HepG2 (cell line): ENCODE measurements around the gene CDK10. TPM values are rescaled to one million over a fixed set of nuclear protein-coding genes. Genes with fewer than 3 reads are reported as not detected.

Experiments
- ARID5B ChIP-seq: IDR thresholded peaks from 2 replicates; pipeline ENCODE4 v1.4.0; 2020; ENCODE audit warnings: mild to moderate bottlenecking, missing genetic modification reagents
- FOXA1 ChIP-seq, 2 experiments: fragments of 450-650 bp in 1 of 2; sonication (generic) in 1 of 2; formaldehyde crosslinking in 1 of 2; IDR thresholded peaks; 2 replicates each; pipeline versions ENCODE4 v1.4.0 to v1.6.1; 2016 to 2020; ENCODE audit warnings: missing genetic modification reagents in 1 of 2
- GPBP1L1 ChIP-seq: sonication (generic); formaldehyde crosslinking; IDR thresholded peaks from 2 replicates; pipeline ENCODE4 v1.5.0; 2020; ENCODE audit warnings: mild to moderate bottlenecking, missing genetic modification reagents
- GTF2F1 ChIP-seq: fragments of 150-350 bp; IDR thresholded peaks from 2 replicates; pipeline ENCODE4 v1.6.1; 2014; ENCODE audit warnings: low read length
- HDAC2 ChIP-seq: sonication (generic); formaldehyde crosslinking; IDR thresholded peaks from 2 replicates; pipeline ENCODE4 v1.4.0; 2020; ENCODE audit warnings: missing genetic modification reagents
- KDM5B ChIP-seq: sonication (generic); formaldehyde crosslinking; IDR thresholded peaks from 2 replicates; pipeline ENCODE4 v1.4.0; 2020; ENCODE audit warnings: missing genetic modification reagents, mild to moderate bottlenecking, borderline replicate concordance
- MED8 ChIP-seq: sonication (generic); formaldehyde crosslinking; IDR thresholded peaks from 2 replicates; pipeline ENCODE4 v1.8.1; 2023; ENCODE audit warnings: mild to moderate bottlenecking, missing genetic modification reagents; ENCODE audit not compliant: insufficient replicate concordance
- NFATC3 ChIP-seq: sonication (generic); formaldehyde crosslinking; IDR thresholded peaks from 2 replicates; pipeline ENCODE4 v1.5.1; 2020; ENCODE audit warnings: mild to moderate bottlenecking, missing genetic modification reagents
- NONO ChIP-seq, 2 experiments: fragments of 450-650 bp in 1 of 2; sonication (generic) in 1 of 2; formaldehyde crosslinking in 1 of 2; IDR thresholded peaks in 1 of 2; conservative IDR thresholded peaks in 1 of 2; 2 replicates each; pipeline versions ENCODE4 v1.6.1 to v1.8.0; 2017 to 2022; ENCODE audit warnings: mild to moderate bottlenecking in 1 of 2, missing genetic modification reagents in 1 of 2, moderate library complexity in 1 of 2
- PPARG ChIP-seq: conservative IDR thresholded peaks from 2 replicates; pipeline ENCODE4 v1.6.1; 2016; ENCODE audit warnings: missing biosample characterization, missing genetic modification reagents
- ZFYVE20 ChIP-seq: sonication (generic); formaldehyde crosslinking; IDR thresholded peaks from 2 replicates; pipeline ENCODE4 v1.8.0; 2023; ENCODE audit warnings: low read depth, mild to moderate bottlenecking, moderate library complexity, missing genetic modification reagents, borderline replicate concordance
- ZNF605 ChIP-seq: sonication (generic); formaldehyde crosslinking; IDR thresholded peaks from 2 replicates; pipeline ENCODE4 v1.8.0; 2022; ENCODE audit warnings: mild to moderate bottlenecking, missing genetic modification reagents
- ZNF691 ChIP-seq: sonication (generic); formaldehyde crosslinking; IDR thresholded peaks from 2 replicates; pipeline ENCODE4 v1.4.0; 2020; ENCODE audit warnings: missing genetic modification reagents, low read depth, mild to moderate bottlenecking, borderline replicate concordance
- polyA plus RNA-seq, 8 experiments: library from polyadenylated mRNA; depleted of rRNA in 3 of 8; stranded (reverse) in 7 of 8; unstranded in 1 of 8; fragments of >200 nt; fragmentation: Illumina TruSeq in 4 of 8; extraction: Trizol in 4 of 8; gene quantifications; 2 replicates each; pipeline versions ENCODE4 v1.2.1 to v1.2.3, GENCODE V29; 2011 to 2016; ENCODE audit warnings: low read depth in 4 of 8, missing spikeins in 1 of 8, mixed read lengths in 1 of 8; ENCODE audit not compliant: insufficient read depth in 1 of 8
- total RNA-seq, 5 experiments: library from RNA; depleted of rRNA; stranded (reverse); fragments of >200 nt; fragmentation: Illumina TruSeq; extraction: Trizol; gene quantifications; 2 replicates each; pipeline ENCODE4 v1.2.3, GENCODE V29; 2016; ENCODE audit warnings: low read depth in 1 of 5
- TF ChIP-seq, protein P1 (sequence below): IDR thresholded peaks from 2 replicates; pipeline ENCODE4 v1.6.1; 2016; ENCODE audit warnings: missing genetic modification reagents, missing compliant biosample characterization
- TF ChIP-seq, protein P2 (sequence below): sonication (generic); formaldehyde crosslinking; IDR thresholded peaks from 2 replicates; pipeline ENCODE4 v1.4.0; 2020; ENCODE audit warnings: mild to moderate bottlenecking, missing genetic modification reagents

CDK10 gene
- total and polyA plus RNA-seq, 2 of the 13 experiments (the other 11 are each of a cell fraction or from before 2014, with no cell fraction given) = 2.5 to 3.9 TPM

DNA sequence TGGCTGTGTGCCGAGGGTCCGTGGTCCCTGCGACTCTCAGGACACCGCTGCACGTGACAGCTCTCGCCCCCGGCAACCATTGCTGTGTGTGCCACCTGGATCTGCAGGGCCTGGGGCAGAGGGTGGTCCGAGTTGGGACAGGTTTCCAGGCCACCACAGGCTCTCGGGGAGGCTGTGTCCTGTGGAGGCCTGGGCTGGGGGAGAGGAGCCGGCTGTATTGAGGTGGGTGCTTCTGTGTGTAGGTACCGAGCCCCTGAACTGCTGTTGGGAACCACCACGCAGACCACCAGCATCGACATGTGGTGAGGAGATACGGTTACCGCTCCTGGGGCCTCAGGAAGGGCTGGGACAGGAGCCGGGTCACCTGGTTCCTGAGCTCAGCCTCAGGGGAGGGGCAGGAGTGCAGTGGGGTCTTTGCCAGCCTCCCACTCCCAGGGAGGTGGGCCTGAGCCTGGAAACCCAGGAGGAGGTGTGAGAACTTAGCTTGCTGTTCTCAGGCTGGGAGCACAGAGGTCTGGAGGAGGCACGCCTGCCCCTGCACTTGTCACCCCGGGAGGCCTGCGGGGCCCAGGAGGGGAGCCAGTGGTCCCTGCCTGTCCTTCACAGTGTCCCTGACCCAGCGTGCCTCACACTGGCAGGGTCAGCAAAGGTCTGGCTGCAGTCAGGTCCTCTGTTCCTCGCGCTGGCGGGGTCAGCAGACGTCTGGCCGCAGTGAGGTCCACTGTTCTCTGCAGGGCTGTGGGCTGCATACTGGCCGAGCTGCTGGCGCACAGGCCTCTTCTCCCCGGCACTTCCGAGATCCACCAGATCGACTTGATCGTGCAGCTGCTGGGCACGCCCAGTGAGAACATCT lies 7.7 kb downstream of the CDK10 start (continued):
- TF ChIP-seq, protein P1, sequence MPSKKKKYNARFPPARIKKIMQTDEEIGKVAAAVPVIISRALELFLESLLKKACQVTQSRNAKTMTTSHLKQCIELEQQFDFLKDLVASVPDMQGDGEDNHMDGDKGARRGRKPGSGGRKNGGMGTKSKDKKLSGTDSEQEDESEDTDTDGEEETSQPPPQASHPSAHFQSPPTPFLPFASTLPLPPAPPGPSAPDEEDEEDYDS (CRISPR knock-in tag) = peak; percentile 24
- TF ChIP-seq NONO (IDR thresholded peaks at IDR 0.05) (no peak), NONO (CRISPR knock-in tag; conservative IDR thresholded peaks at IDR 0.05) (peak; percentile 50; the same call in 1 of the 2 replicates), ARID5B (CRISPR knock-in tag) (peak; percentile 73), GPBP1L1 (no peak), ZNF691 (CRISPR knock-in tag) (peak; percentile 54; the same call in 1 of the 2 replicates), PPARG (no peak), GTF2F1 (no peak), ZNF605 (CRISPR knock-in tag) (no peak), KDM5B (no peak; the same call in 1 of the 2 replicates), HDAC2 (CRISPR knock-in tag) (no peak; the same call in none of the 2 replicates), ZFYVE20 (CRISPR knock-in tag) (0 out of 2 replicates have a peak, but pooled peaks have one; percentile 62), MED8 (CRISPR knock-in tag) (no peak), NFATC3 (CRISPR knock-in tag) (no peak), FOXA1 (IDR thresholded peaks at IDR 0.05) (no peak), FOXA1 (CRISPR knock-in tag; IDR thresholded peaks at IDR 0.05) (no peak)
- TF ChIP-seq, protein P2, sequence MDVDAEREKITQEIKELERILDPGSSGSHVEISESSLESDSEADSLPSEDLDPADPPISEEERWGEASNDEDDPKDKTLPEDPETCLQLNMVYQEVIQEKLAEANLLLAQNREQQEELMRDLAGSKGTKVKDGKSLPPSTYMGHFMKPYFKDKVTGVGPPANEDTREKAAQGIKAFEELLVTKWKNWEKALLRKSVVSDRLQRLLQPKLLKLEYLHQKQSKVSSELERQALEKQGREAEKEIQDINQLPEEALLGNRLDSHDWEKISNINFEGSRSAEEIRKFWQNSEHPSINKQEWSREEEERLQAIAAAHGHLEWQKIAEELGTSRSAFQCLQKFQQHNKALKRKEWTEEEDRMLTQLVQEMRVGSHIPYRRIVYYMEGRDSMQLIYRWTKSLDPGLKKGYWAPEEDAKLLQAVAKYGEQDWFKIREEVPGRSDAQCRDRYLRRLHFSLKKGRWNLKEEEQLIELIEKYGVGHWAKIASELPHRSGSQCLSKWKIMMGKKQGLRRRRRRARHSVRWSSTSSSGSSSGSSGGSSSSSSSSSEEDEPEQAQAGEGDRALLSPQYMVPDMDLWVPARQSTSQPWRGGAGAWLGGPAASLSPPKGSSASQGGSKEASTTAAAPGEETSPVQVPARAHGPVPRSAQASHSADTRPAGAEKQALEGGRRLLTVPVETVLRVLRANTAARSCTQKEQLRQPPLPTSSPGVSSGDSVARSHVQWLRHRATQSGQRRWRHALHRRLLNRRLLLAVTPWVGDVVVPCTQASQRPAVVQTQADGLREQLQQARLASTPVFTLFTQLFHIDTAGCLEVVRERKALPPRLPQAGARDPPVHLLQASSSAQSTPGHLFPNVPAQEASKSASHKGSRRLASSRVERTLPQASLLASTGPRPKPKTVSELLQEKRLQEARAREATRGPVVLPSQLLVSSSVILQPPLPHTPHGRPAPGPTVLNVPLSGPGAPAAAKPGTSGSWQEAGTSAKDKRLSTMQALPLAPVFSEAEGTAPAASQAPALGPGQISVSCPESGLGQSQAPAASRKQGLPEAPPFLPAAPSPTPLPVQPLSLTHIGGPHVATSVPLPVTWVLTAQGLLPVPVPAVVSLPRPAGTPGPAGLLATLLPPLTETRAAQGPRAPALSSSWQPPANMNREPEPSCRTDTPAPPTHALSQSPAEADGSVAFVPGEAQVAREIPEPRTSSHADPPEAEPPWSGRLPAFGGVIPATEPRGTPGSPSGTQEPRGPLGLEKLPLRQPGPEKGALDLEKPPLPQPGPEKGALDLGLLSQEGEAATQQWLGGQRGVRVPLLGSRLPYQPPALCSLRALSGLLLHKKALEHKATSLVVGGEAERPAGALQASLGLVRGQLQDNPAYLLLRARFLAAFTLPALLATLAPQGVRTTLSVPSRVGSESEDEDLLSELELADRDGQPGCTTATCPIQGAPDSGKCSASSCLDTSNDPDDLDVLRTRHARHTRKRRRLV (CRISPR knock-in tag) = no peak
